MCF 10A (cell line): ENCODE measurements around the gene TSGA10IP. TPM values are rescaled to one million over a fixed set of nuclear protein-coding genes. Genes with fewer than 3 reads are reported as not detected.

ENCODE experiments used
- BruUV-seq: library from RNA; stranded (reverse); fragments of 400-500 nt; replicated peaks from 2 replicates; lab custom pipeline; 2021; lab: Mats Ljungman, UMichigan
- CTCF ChIA-PET: fragments of 300-600 bp; sonication (Branson Sonifier 250); formaldehyde crosslinking; extraction: SDS; loops from one replicate; lab custom pipeline; 2021; ENCODE audit warnings: antibody characterized with exemption, inconsistent platforms; lab: Yijun Ruan, JAX
- POLR2A ChIA-PET: fragments of 300-600, 350-650 bp; sonication (Branson Sonifier 250); formaldehyde crosslinking; extraction: SDS; loops from one replicate; lab custom pipeline; 2020; ENCODE audit warnings: antibody characterized with exemption, inconsistent platforms; lab: Yijun Ruan, JAX
- DNase-seq: peaks from one replicate; pipeline ENCODE4 v3.0.0-alpha.2; 2018; ENCODE audit not compliant: unreplicated experiment
- H3K27ac Mint-ChIP-seq: one replicate; pipeline ENCODE4 v1.8.0; 2022; ENCODE audit warnings: mild to moderate bottlenecking, low read depth, mixed read lengths; ENCODE audit not compliant: unreplicated experiment
- H3K27me3 Mint-ChIP-seq: one replicate; pipeline ENCODE4 v1.8.0; 2022; ENCODE audit warnings: mixed read lengths; ENCODE audit not compliant: insufficient read depth, unreplicated experiment
- H3K36me3 Mint-ChIP-seq: one replicate; pipeline ENCODE4 v1.8.0; 2022; ENCODE audit warnings: mild to moderate bottlenecking, moderate library complexity, mixed read lengths; ENCODE audit not compliant: insufficient read depth, unreplicated experiment
- H3K4me1 Mint-ChIP-seq: one replicate; pipeline ENCODE4 v1.8.0; 2022; ENCODE audit warnings: mixed read lengths; ENCODE audit not compliant: insufficient read depth, unreplicated experiment
- H3K4me3 Mint-ChIP-seq: one replicate; pipeline ENCODE4 v1.8.0; 2022; ENCODE audit warnings: mild to moderate bottlenecking, moderate library complexity, mixed read lengths; ENCODE audit not compliant: unreplicated experiment
- H3K9me3 Mint-ChIP-seq: one replicate; pipeline ENCODE4 v1.8.0; 2022; ENCODE audit warnings: mixed read lengths; ENCODE audit not compliant: unreplicated experiment
- intact Hi-C: fragments of 100-400 bp; cut with micrococcal nuclease; formaldehyde crosslinking; loops from 2 replicates; pipeline ENCODE4 v1.14.1; 2022
- total RNA-seq: library from RNA; stranded (reverse); gene quantifications from 2 replicates; pipeline ENCODE4 v1.2.3, GENCODE V29; 2022
- TF ChIP-seq, protein P1 (sequence below): fragments of 200-600 bp; IDR thresholded peaks from one replicate; pipeline ENCODE4 v1.8.0; 2022; ENCODE audit warnings: antibody characterized with exemption, mild to moderate bottlenecking; ENCODE audit not compliant: unreplicated experiment

Gene TSGA10IP
- total RNA-seq, 1 experiment from 2014 or later = not detected

- Mint-ChIP-seq H3K4me3 (no peak overlapping the region), H3K9me3 (no peaks in the 10 kb centered on the region), H3K27me3 (no peaks in the 10 kb centered on the region), H3K36me3 (peaks cover 55% of the 10 kb centered on the region), H3K27ac (no peak overlapping the region), H3K4me1 (peaks cover 8% of the 10 kb centered on the region)
- intact Hi-C loops = no loop called here
- no peak for DNase-seq
- POLR2A ChIA-PET = interaction anchor here (0.7 kb wide), 1 partner anchor 22 kb away, joined by 4 read pairs; no protein-coding TSS in a partner anchor
- TF ChIP-seq, protein P1, sequence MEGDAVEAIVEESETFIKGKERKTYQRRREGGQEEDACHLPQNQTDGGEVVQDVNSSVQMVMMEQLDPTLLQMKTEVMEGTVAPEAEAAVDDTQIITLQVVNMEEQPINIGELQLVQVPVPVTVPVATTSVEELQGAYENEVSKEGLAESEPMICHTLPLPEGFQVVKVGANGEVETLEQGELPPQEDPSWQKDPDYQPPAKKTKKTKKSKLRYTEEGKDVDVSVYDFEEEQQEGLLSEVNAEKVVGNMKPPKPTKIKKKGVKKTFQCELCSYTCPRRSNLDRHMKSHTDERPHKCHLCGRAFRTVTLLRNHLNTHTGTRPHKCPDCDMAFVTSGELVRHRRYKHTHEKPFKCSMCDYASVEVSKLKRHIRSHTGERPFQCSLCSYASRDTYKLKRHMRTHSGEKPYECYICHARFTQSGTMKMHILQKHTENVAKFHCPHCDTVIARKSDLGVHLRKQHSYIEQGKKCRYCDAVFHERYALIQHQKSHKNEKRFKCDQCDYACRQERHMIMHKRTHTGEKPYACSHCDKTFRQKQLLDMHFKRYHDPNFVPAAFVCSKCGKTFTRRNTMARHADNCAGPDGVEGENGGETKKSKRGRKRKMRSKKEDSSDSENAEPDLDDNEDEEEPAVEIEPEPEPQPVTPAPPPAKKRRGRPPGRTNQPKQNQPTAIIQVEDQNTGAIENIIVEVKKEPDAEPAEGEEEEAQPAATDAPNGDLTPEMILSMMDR = no peak
- no TSS peak for BruUV-seq
- CTCF ChIA-PET = interaction anchor here (0.7 to 3.5 kb wide), 4 partner anchors 14 to 91 kb away, joined by 3 to 20 read pairs (median 4); no protein-coding TSS in a partner anchor
Measured at GRCh38 chr11:65975771-65976170, 30.5 kb downstream of the TSGA10IP start.

GRCh38 chr11:65976216-65977176, 31.2 kb downstream of the TSGA10IP start:
- Mint-ChIP-seq H3K4me1 (peaks cover 8% of the 10 kb centered on the region), H3K9me3 (no peaks in the 10 kb centered on the region), H3K36me3 (peaks cover 55% of the 10 kb centered on the region), H3K4me3 (no peak overlapping the region), H3K27ac (no peak overlapping the region), H3K27me3 (no peaks in the 10 kb centered on the region)
- CTCF ChIA-PET = interaction anchor here (0.9 to 3.5 kb wide), 2 partner anchors 21 to 92 kb away, joined by 3 to 20 read pairs; no protein-coding TSS in a partner anchor
- POLR2A ChIA-PET = interaction anchor here (0.7 kb wide), 2 partner anchors 21 to 314 kb away, joined by 3 to 4 read pairs; no protein-coding TSS in a partner anchor
- intact Hi-C loops = no loop called here
- BruUV-seq = no TSS peak
- no peak for DNase-seq
- TF ChIP-seq, protein P1 = no peak

- Mint-ChIP-seq H3K4me3 (no peak overlapping the region), H3K36me3 (peaks cover 42% of the 10 kb centered on the region), H3K9me3 (no peaks in the 10 kb centered on the region), H3K4me1 (peaks cover 8% of the 10 kb centered on the region), H3K27ac (no peak overlapping the region), H3K27me3 (no peaks in the 10 kb centered on the region)
- CTCF ChIA-PET = interaction anchor here (1.7 kb wide), 1 partner anchor 10 kb away, joined by 5 read pairs; no protein-coding TSS in a partner anchor
- intact Hi-C loops = no loop called here
- TF ChIP-seq, protein P1 = no peak
- POLR2A ChIA-PET = no interaction called here
- no TSS peak for BruUV-seq
- no peak for DNase-seq
Measured at GRCh38 chr11:65977621-65978390, 32.5 kb downstream of the TSGA10IP start.
